Esophagus (tissue), 2 donors: ENCODE results near the gene ABCC11. TPM values are rescaled to one million over a fixed set of nuclear protein-coding genes. Genes with fewer than 3 reads are reported as not detected.

Source experiments
- H3K27ac ChIP-seq, 2 donors: one replicate each; pipeline ENCODE4 v1.5.1; 2013; ENCODE audit warnings: low read depth in 2 of 2, mild to moderate bottlenecking in 2 of 2, inconsistent platforms in 1 of 2, low read length in 1 of 2, moderate library complexity in 1 of 2
- H3K27me3 ChIP-seq, 2 donors: one replicate each; pipeline ENCODE4 v1.6.1; 2013; ENCODE audit warnings: low read length in 2 of 2, control low read depth in 1 of 2, mild to moderate bottlenecking in 1 of 2; ENCODE audit not compliant: insufficient read depth in 2 of 2, control insufficient read depth in 1 of 2
- H3K36me3 ChIP-seq, 2 donors: one replicate each; pipeline ENCODE4 v1.6.1; 2013; ENCODE audit warnings: low read length in 1 of 2; ENCODE audit not compliant: control insufficient read depth in 2 of 2, insufficient read depth in 2 of 2
- H3K4me1 ChIP-seq, 2 donors: one replicate each; pipeline ENCODE4 v1.6.1; 2013; ENCODE audit warnings: low read length in 1 of 2; ENCODE audit not compliant: control insufficient read depth in 2 of 2, insufficient read depth in 2 of 2
- H3K4me3 ChIP-seq, 2 donors: one replicate each; pipeline ENCODE4 v1.5.1; 2013; ENCODE audit warnings: low read length in 2 of 2, mild to moderate bottlenecking in 2 of 2, low read depth in 1 of 2, moderate library complexity in 1 of 2
- H3K9me3 ChIP-seq, 2 donors: one replicate each; pipeline ENCODE4 v1.6.1; 2013; ENCODE audit warnings: mild to moderate bottlenecking in 2 of 2, low read depth in 1 of 2, low read length in 1 of 2, moderate library complexity in 1 of 2; ENCODE audit not compliant: control insufficient read depth in 2 of 2, insufficient read depth in 1 of 2
- WGBS, 2 donors: extraction: QIAGEN DNeasy Blood & Tissue Kit; methylation state at CpG; one replicate each; pipeline ENCODE4 v1.1.7; 2013; 5-methylcytosine and 5-hydroxymethylcytosine counted together
- polyA plus RNA-seq, 2 donors: library from polyadenylated mRNA; stranded (reverse); fragments of 200-250 nt; gene quantifications; one replicate each; pipeline ENCODE4 v1.2.3, GENCODE V29; 2013
- donor health status: healthy with polysubstance abuse.
- donor health status: Bipolar disorder and iron deficiency.

The ABCC11 gene
- polyA plus RNA-seq, 2 donors, result 0.08 TPM

DNA sequence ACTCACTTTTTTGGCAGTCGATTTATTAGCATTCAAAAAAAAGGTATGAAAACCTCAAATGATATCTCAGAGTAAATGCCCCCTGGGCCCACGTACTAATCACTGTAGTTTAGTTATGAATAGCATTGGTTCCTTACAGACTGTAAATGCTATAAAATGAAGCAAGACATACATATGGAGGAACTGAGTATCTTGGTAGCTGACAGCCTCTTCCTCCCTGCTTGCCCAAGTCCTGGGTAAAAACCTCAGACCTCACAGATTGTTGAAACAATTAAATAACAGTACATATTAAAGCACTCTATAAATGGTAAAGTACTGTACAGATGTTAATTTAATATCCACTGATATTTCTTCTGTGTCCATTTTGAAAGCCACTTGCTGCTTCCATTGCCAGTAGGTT is 33.2 kb upstream of the ABCC11 start:
- no peak overlapping the region for H3K27ac ChIP-seq
- H3K4me1 ChIP-seq, result no peaks in the 10 kb centered on the region
- H3K9me3 ChIP-seq, result no peaks in the 10 kb centered on the region
- WGBS, 2 donors, result 76 to 88% methylated on average over 2 of the region's 2 CpGs
- H3K4me3 ChIP-seq, result no peak overlapping the region
- peaks cover 0 to 5% of the 10 kb centered on the region in 2 donors for H3K36me3 ChIP-seq
- no peaks in the 10 kb centered on the region for H3K27me3 ChIP-seq

DNA sequence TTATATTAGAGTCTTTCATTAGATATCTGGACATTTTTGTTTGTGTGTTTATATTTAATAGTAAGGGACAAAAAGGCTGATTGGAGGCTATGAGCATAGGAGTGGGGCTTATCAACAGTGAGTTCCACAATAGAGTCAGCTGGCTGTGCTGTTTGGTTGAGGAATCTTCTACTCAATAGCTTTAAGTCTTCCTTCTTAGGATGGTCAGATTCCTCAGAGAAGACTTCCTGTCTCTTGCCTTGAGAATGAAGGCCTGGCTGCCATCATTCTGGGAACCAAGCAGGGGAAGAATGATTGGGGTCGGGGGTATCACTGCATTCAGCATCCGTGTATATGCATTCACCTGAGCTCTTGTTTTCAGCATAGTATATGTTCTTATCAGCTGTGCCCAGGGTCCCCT is 31.9 kb upstream of the ABCC11 start:
- H3K27ac ChIP-seq, result no peak overlapping the region
- no peaks in the 10 kb centered on the region for H3K4me1 ChIP-seq
- no peaks in the 10 kb centered on the region for H3K9me3 ChIP-seq
- WGBS, 2 donors, result 76 to 85% methylated on average over 2 of the region's 2 CpGs
- H3K27me3 ChIP-seq, result no peaks in the 10 kb centered on the region
- H3K4me3 ChIP-seq, result no peak overlapping the region
- H3K36me3 ChIP-seq, result peaks cover 0 to 5% of the 10 kb centered on the region in 2 donors

DNA sequence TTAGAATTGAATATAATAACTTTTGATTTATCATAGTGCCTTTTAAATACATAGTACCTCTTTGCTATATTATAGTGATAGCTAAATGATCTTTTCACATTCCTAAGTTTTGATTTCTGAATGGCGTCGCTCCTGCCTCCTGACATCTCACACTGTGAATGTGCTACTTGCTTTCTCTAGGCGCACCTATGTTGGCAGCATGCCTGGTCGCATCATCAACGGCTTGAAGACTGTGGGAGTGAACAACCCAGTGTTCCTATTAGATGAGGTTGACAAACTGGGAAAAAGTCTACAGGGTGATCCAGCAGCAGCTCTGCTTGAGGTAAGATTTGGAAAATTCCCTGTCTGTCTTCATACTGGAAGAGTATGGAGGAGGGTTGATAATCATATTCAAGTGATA is 29.8 kb upstream of the ABCC11 start:
- H3K4me3 ChIP-seq, result no peak overlapping the region
- H3K36me3 ChIP-seq, result peaks cover 0 to 9% of the 10 kb centered on the region in 2 donors
- no peak overlapping the region for H3K27ac ChIP-seq
- no peaks in the 10 kb centered on the region for H3K27me3 ChIP-seq
- no peaks in the 10 kb centered on the region for H3K4me1 ChIP-seq
- WGBS, 2 donors, result 83 to 87% methylated on average over 5 of the region's 5 CpGs
- no peaks in the 10 kb centered on the region for H3K9me3 ChIP-seq

DNA sequence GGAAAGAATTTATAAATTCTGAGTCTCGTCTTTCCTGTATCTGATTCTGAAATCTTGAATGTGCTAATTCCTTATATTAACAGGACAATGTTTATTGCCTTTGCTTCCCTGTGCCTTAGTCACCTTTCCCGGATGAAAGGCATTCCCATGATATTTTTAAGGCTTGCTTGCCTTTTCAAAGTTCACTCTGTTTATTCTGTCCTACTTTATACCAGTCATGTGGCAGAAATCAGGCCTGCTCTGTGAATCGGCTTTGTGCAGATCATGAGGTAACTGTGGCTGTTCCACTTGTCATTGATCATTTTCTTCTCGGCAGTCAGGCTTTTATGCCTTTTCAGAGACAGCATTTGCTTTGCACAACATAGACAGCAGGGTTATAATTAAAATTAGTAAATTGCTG is 28.8 kb upstream of the ABCC11 start:
- H3K36me3 ChIP-seq, result peaks cover 0 to 9% of the 10 kb centered on the region in 2 donors
- H3K27ac ChIP-seq, result no peak overlapping the region
- no peaks in the 10 kb centered on the region for H3K9me3 ChIP-seq
- H3K4me1 ChIP-seq, result no peaks in the 10 kb centered on the region
- H3K4me3 ChIP-seq, result no peak overlapping the region
- H3K27me3 ChIP-seq, result no peaks in the 10 kb centered on the region
- WGBS, 2 donors, result 55 to 57% methylated on average over 4 of the region's 4 CpGs

DNA sequence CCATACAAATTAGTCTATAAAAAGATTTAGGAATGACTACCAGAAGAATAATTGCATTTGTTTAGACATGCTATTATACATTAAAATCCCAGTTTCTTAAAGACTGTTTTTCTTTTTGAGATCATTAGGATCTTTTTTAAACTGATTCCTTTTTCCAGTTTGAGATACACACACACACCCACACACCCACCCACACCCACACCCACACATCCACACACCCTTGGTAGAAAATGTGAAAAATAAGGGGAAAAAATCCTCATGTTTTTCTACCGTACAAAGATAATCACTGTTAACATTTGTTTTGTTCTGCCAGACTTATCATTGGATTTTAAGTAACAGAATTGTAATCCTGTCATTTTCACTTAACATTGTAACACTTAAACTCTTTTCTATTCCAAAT is 27.1 kb upstream of the ABCC11 start:
- peaks cover 0 to 9% of the 10 kb centered on the region in 2 donors for H3K36me3 ChIP-seq
- no peaks in the 10 kb centered on the region for H3K4me1 ChIP-seq
- no peaks in the 10 kb centered on the region for H3K27me3 ChIP-seq
- H3K4me3 ChIP-seq, result no peak overlapping the region
- no peaks in the 10 kb centered on the region for H3K9me3 ChIP-seq
- WGBS, 2 donors, result 90 to 93% methylated on average over 1 of the region's 1 CpG
- H3K27ac ChIP-seq, result no peak overlapping the region

- Histone ChIP-seq H3K27ac (no peak overlapping the region), H3K4me3 (no peak overlapping the region), H3K36me3 (peaks cover 0 to 6% of the 10 kb centered on the region in 2 donors), H3K9me3 (no peaks in the 10 kb centered on the region), H3K4me1 (no peaks in the 10 kb centered on the region), H3K27me3 (no peaks in the 10 kb centered on the region)
- 72 to 79% methylated on average over 8 of the region's 8 CpGs for WGBS, 2 donors
Measured at GRCh38 chr16:48272837-48273421, 25.6 kb upstream of the ABCC11 start.

GRCh38 chr16:48271728-48272127 is 24.4 kb upstream of the ABCC11 start:
- Histone ChIP-seq H3K27me3 (no peaks in the 10 kb centered on the region), H3K36me3 (peaks cover 0 to 3% of the 10 kb centered on the region in 2 donors), H3K4me1 (no peaks in the 10 kb centered on the region), H3K4me3 (no peak overlapping the region), H3K9me3 (no peaks in the 10 kb centered on the region), H3K27ac (no peak overlapping the region)
- 72 to 76% methylated on average over 5 of the region's 5 CpGs for WGBS, 2 donors

- no peak overlapping the region for H3K4me3 ChIP-seq
- no peaks in the 10 kb centered on the region for H3K4me1 ChIP-seq
- H3K36me3 ChIP-seq, result peaks cover 0 to 3% of the 10 kb centered on the region in 2 donors
- H3K9me3 ChIP-seq, result no peaks in the 10 kb centered on the region
- H3K27me3 ChIP-seq, result no peaks in the 10 kb centered on the region
- H3K27ac ChIP-seq, result no peak overlapping the region
Measured at GRCh38 chr16:48269011-48269410, 21.7 kb upstream of the ABCC11 start.

GRCh38 chr16:48262631-48263030 is 15.3 kb upstream of the ABCC11 start:
- H3K27me3 ChIP-seq, result no peaks in the 10 kb centered on the region
- no peaks in the 10 kb centered on the region for H3K4me1 ChIP-seq
- H3K9me3 ChIP-seq, result no peaks in the 10 kb centered on the region
- no peak overlapping the region for H3K27ac ChIP-seq
- peaks cover 3 to 4% of the 10 kb centered on the region in 2 donors for H3K36me3 ChIP-seq
- H3K4me3 ChIP-seq, result no peak overlapping the region
- WGBS, 2 donors, result 87 to 89% methylated on average over 2 of the region's 2 CpGs

GRCh38 chr16:48261569-48261968 is 14.2 kb upstream of the ABCC11 start:
- no peaks in the 10 kb centered on the region for H3K27me3 ChIP-seq
- peaks cover 3 to 4% of the 10 kb centered on the region in 2 donors for H3K36me3 ChIP-seq
- no peaks in the 10 kb centered on the region for H3K9me3 ChIP-seq
- H3K4me3 ChIP-seq, result no peak overlapping the region
- no peak overlapping the region for H3K27ac ChIP-seq
- no peaks in the 10 kb centered on the region for H3K4me1 ChIP-seq
- 96 to 100% methylated on average over 1 of the region's 1 CpG for WGBS, 2 donors
